ENCODE results near the gene NDUFB3.
"Not testable (repeated sequence)": the region's sequence is repeated elsewhere in the genome, so short reads cannot be mapped to it uniquely, and the experiment has no call there.

NDUFB3 gene

GRCh38 chr2:201057715-201058248 lies 14.0 kb upstream of the NDUFB3 start:
- peaks cover 74% of the 10 kb centered on the region; the same call in 1 of the 2 replicates for H3K79me2 ChIP-seq (ENCODE audit: insufficient read depth, low read length)
- H3K4me3 ChIP-seq (ENCODE audit: low read length, poor library complexity, severe bottlenecking), result no peak overlapping the region
- no peaks in the 10 kb centered on the region for H4K20me1 ChIP-seq (ENCODE audit: insufficient read depth, low read length, poor library complexity, severe bottlenecking)
- no peak overlapping the region for H2AFZ ChIP-seq (ENCODE audit: low read length)
- no peaks in the 10 kb centered on the region for H3K27me3 ChIP-seq (ENCODE audit: insufficient read depth, low read length, poor library complexity, severe bottlenecking)
- no peaks in the 10 kb centered on the region for H3K4me1 ChIP-seq (ENCODE audit: insufficient read depth, low read length, poor library complexity, severe bottlenecking)
- no peaks in the 10 kb centered on the region; the same call in 1 of the 2 replicates for H3K36me3 ChIP-seq (ENCODE audit: insufficient read depth, low read length)
- no peaks in the 10 kb centered on the region for H3K9me2 ChIP-seq (replicated peaks; ENCODE audit: low read depth, low read length)
- no peaks in the 10 kb centered on the region for H3F3A ChIP-seq (ENCODE audit: low read depth)
- no peak overlapping the region for H3K9ac ChIP-seq (ENCODE audit: low read depth, low read length, poor library complexity, severe bottlenecking)
- no peak overlapping the region for H3K4me2 ChIP-seq (ENCODE audit: low read depth, low read length, poor library complexity, severe bottlenecking)
- no peaks in the 10 kb centered on the region for H3K9me3 ChIP-seq (ENCODE audit: insufficient read depth, low read depth, low read length)
- no peak for TF ChIP-seq EZH2phosphoT487 (IDR thresholded peaks at IDR 0.05; ENCODE audit: borderline replicate concordance)
- no peak for TF ChIP-seq CTCF (conservative IDR thresholded peaks at IDR 0.05; ENCODE audit: low read length)

GRCh38 chr2:201058914-201059313 lies 12.9 kb upstream of the NDUFB3 start:
- Histone ChIP-seq H3K9me3 (ENCODE audit: insufficient read depth, low read depth, low read length) (no peaks in the 10 kb centered on the region), H3K79me2 (ENCODE audit: insufficient read depth, low read length) (peaks cover 75% of the 10 kb centered on the region; the same call in 1 of the 2 replicates), H3K9ac (ENCODE audit: low read depth, low read length, poor library complexity, severe bottlenecking) (no peak overlapping the region), H3F3A (ENCODE audit: low read depth) (no peaks in the 10 kb centered on the region), H4K20me1 (ENCODE audit: insufficient read depth, low read length, poor library complexity, severe bottlenecking) (no peaks in the 10 kb centered on the region), H2AFZ (ENCODE audit: low read length) (no peak overlapping the region), H3K4me3 (ENCODE audit: low read length, poor library complexity, severe bottlenecking) (no peak overlapping the region), H3K4me2 (ENCODE audit: low read depth, low read length, poor library complexity, severe bottlenecking) (no peak overlapping the region), H3K9me2 (replicated peaks; ENCODE audit: low read depth, low read length) (no peaks in the 10 kb centered on the region), H3K4me1 (ENCODE audit: insufficient read depth, low read length, poor library complexity, severe bottlenecking) (no peaks in the 10 kb centered on the region), H3K36me3 (ENCODE audit: insufficient read depth, low read length) (no peaks in the 10 kb centered on the region; the same call in 1 of the 2 replicates), H3K27me3 (ENCODE audit: insufficient read depth, low read length, poor library complexity, severe bottlenecking) (no peaks in the 10 kb centered on the region)
- no peak for TF ChIP-seq CTCF (conservative IDR thresholded peaks at IDR 0.05; ENCODE audit: low read length)
- no peak for TF ChIP-seq EZH2phosphoT487 (IDR thresholded peaks at IDR 0.05; ENCODE audit: borderline replicate concordance)

GRCh38 chr2:201059961-201060755 lies 11.6 kb upstream of the NDUFB3 start:
- no peaks in the 10 kb centered on the region for H4K20me1 ChIP-seq (ENCODE audit: insufficient read depth, low read length, poor library complexity, severe bottlenecking)
- H3K79me2 ChIP-seq (ENCODE audit: insufficient read depth, low read length), result peaks cover 69% of the 10 kb centered on the region
- H3K27me3 ChIP-seq (ENCODE audit: insufficient read depth, low read length, poor library complexity, severe bottlenecking), result no peaks in the 10 kb centered on the region
- no peaks in the 10 kb centered on the region for H3K9me2 ChIP-seq (replicated peaks; ENCODE audit: low read depth, low read length)
- no peaks in the 10 kb centered on the region for H3K4me1 ChIP-seq (ENCODE audit: insufficient read depth, low read length, poor library complexity, severe bottlenecking)
- no peak overlapping the region for H2AFZ ChIP-seq (ENCODE audit: low read length)
- H3F3A ChIP-seq (ENCODE audit: low read depth), result no peaks in the 10 kb centered on the region
- no peak overlapping the region for H3K4me2 ChIP-seq (ENCODE audit: low read depth, low read length, poor library complexity, severe bottlenecking)
- no peaks in the 10 kb centered on the region for H3K9me3 ChIP-seq (ENCODE audit: insufficient read depth, low read depth, low read length)
- H3K9ac ChIP-seq (ENCODE audit: low read depth, low read length, poor library complexity, severe bottlenecking), result no peak overlapping the region
- H3K4me3 ChIP-seq (ENCODE audit: low read length, poor library complexity, severe bottlenecking), result no peak overlapping the region
- no peaks in the 10 kb centered on the region; the same call in 1 of the 2 replicates for H3K36me3 ChIP-seq (ENCODE audit: insufficient read depth, low read length)
- TF ChIP-seq EZH2phosphoT487 (IDR thresholded peaks at IDR 0.05; ENCODE audit: borderline replicate concordance), result no peak
- TF ChIP-seq CTCF (conservative IDR thresholded peaks at IDR 0.05; ENCODE audit: low read length), result no peak

GRCh38 chr2:201063516-201063915 lies 8.3 kb upstream of the NDUFB3 start:
- not testable (repeated sequence) for H3K9me2 ChIP-seq (replicated peaks; ENCODE audit: low read depth, low read length); H4K20me1 ChIP-seq (ENCODE audit: insufficient read depth, low read length, poor library complexity, severe bottlenecking); H3K27me3 ChIP-seq (ENCODE audit: insufficient read depth, low read length, poor library complexity, severe bottlenecking); H3K9me3 ChIP-seq (ENCODE audit: insufficient read depth, low read depth, low read length); H3K4me2 ChIP-seq (ENCODE audit: low read depth, low read length, poor library complexity, severe bottlenecking); H3K36me3 ChIP-seq (ENCODE audit: insufficient read depth, low read length); H2AFZ ChIP-seq (ENCODE audit: low read length); H3F3A ChIP-seq (ENCODE audit: low read depth); H3K9ac ChIP-seq (ENCODE audit: low read depth, low read length, poor library complexity, severe bottlenecking); H3K4me3 ChIP-seq (ENCODE audit: low read length, poor library complexity, severe bottlenecking)
- peaks cover 25% of the 10 kb centered on the region for H3K4me1 ChIP-seq (ENCODE audit: insufficient read depth, low read length, poor library complexity, severe bottlenecking)
- H3K79me2 ChIP-seq (ENCODE audit: insufficient read depth, low read length), result peaks cover 79% of the 10 kb centered on the region
